Stimulated activated CD4-positive, alpha-beta T cell treated with anti-CD3 and anti-CD28 coated beads, Interleukin-1b, Interleukin-23, amount 100 ng/mL, for 48 hours (primary cell): ENCODE results near the gene RHBDF2.
"Not testable (repeated sequence)": the region's sequence is repeated elsewhere in the genome, so short reads cannot be mapped to it uniquely, and the experiment has no call there.

Source experiments
- DNase-seq: peaks from one replicate; pipeline ENCODE4 v3.0.0-alpha.2; 2020

RHBDF2 gene

GRCh38 chr17:76537578-76538280, 36.5 kb upstream of the RHBDF2 start, which contains the start of gene CYGB:
CYGB (minus strand) TSS chr17:76537709; CDS start chr17:76537542, 167 bp downstream.
- DNase-seq = no peak

GRCh38 chr17:76537288-76537577, 36.0 kb upstream of the RHBDF2 start:
- no peak for DNase-seq

GRCh38 chr17:76536511-76537287, 35.5 kb upstream of the RHBDF2 start:
- DNase-seq = no peak

- DNase-seq = no peak
Measured at GRCh38 chr17:76535788-76536510, 34.7 kb upstream of the RHBDF2 start.

- DNase-seq = no peak
Measured at GRCh38 chr17:76534831-76535732, 33.9 kb upstream of the RHBDF2 start.

GRCh38 chr17:76533640-76534359, 32.6 kb upstream of the RHBDF2 start:
- not testable (repeated sequence) for DNase-seq

GRCh38 chr17:76532072-76532651, 30.9 kb upstream of the RHBDF2 start:
- DNase-seq = no peak

GRCh38 chr17:76531486-76532038, 30.3 kb upstream of the RHBDF2 start:
- no peak for DNase-seq

- no peak for DNase-seq
Measured at GRCh38 chr17:76530811-76531485, 29.7 kb upstream of the RHBDF2 start.

- DNase-seq = no peak
Measured at GRCh38 chr17:76530095-76530723, 29.0 kb upstream of the RHBDF2 start.

- no peak for DNase-seq
Measured at GRCh38 chr17:76529224-76530094, 28.2 kb upstream of the RHBDF2 start.

GRCh38 chr17:76528528-76529223, 27.5 kb upstream of the RHBDF2 start:
- no peak for DNase-seq

GRCh38 chr17:76528156-76528527, 26.9 kb upstream of the RHBDF2 start:
- DNase-seq = no peak

- DNase-seq = no peak
Measured at GRCh38 chr17:76527430-76528111, 26.3 kb upstream of the RHBDF2 start.

GRCh38 chr17:76527016-76527415, 25.8 kb upstream of the RHBDF2 start:
- DNase-seq = not testable (repeated sequence)

GRCh38 chr17:76525513-76525833, 24.2 kb upstream of the RHBDF2 start:
- DNase-seq = not testable (repeated sequence)

GRCh38 chr17:76524598-76525512, 23.6 kb upstream of the RHBDF2 start:
- DNase-seq = no peak
